CD4-positive, alpha-beta T cell treated with Interleukin-21 for 1 hour (primary cell): ENCODE data around the gene TLCD5.

Experiments
- DNase-seq: peaks from one replicate; pipeline ENCODE4 v3.0.0-alpha.2; 2020

The TLCD5 gene

GRCh38 chr11:120338107-120338933 is 13.2 kb downstream of the TLCD5 start:
- no peak for DNase-seq

GRCh38 chr11:120339394-120339890 is 14.3 kb downstream of the TLCD5 start:
- DNase-seq: no peak

GRCh38 chr11:120340529-120340928 is 15.4 kb downstream of the TLCD5 start:
- no peak for DNase-seq

GRCh38 chr11:120342226-120342625 is 17.1 kb downstream of the TLCD5 start:
- no peak for DNase-seq

- DNase-seq: no peak
These were observed 17.6 kb downstream of the TLCD5 start for GRCh38 chr11:120342678-120343077.

GRCh38 chr11:120343429-120343828 is 18.3 kb downstream of the TLCD5 start:
- no peak for DNase-seq

GRCh38 chr11:120344302-120345004 is 19.4 kb downstream of the TLCD5 start:
- DNase-seq: peak; percentile 82

GRCh38 chr11:120346233-120346632 is 21.1 kb downstream of the TLCD5 start:
- no peak for DNase-seq

- no peak for DNase-seq
These were observed 25.5 kb downstream of the TLCD5 start for GRCh38 chr11:120350637-120351036.

- no peak for DNase-seq
These were observed 27.3 kb downstream of the TLCD5 start for GRCh38 chr11:120352405-120352804.

GRCh38 chr11:120354068-120354467 is 29.0 kb downstream of the TLCD5 start:
- DNase-seq: no peak

GRCh38 chr11:120354779-120355178 is 29.7 kb downstream of the TLCD5 start:
- no peak for DNase-seq

GRCh38 chr11:120357620-120358019 is 32.5 kb downstream of the TLCD5 start:
- DNase-seq: no peak

GRCh38 chr11:120358729-120359128 is 33.6 kb downstream of the TLCD5 start:
- DNase-seq: no peak

GRCh38 chr11:120363436-120363835 is 38.3 kb downstream of the TLCD5 start:
- DNase-seq: no peak

GRCh38 chr11:120365512-120365911 is 40.4 kb downstream of the TLCD5 start:
- no peak for DNase-seq

GRCh38 chr11:120372296-120372695 is 47.2 kb downstream of the TLCD5 start:
- no peak for DNase-seq

- DNase-seq: no peak
These were observed 50.0 kb downstream of the TLCD5 start for GRCh38 chr11:120375076-120375475.

- DNase-seq: no peak
These were observed 51.6 kb downstream of the TLCD5 start for GRCh38 chr11:120376547-120377182.

GRCh38 chr11:120378474-120378873 is 53.4 kb downstream of the TLCD5 start:
- no peak for DNase-seq

- DNase-seq: no peak
These were observed 56.3 kb downstream of the TLCD5 start for GRCh38 chr11:120381401-120381800.
